HCT116 (cell line): ENCODE data around the gene SLC2A13. TPM values are rescaled to one million over a fixed set of nuclear protein-coding genes. Genes with fewer than 3 reads are reported as not detected.

Experiments
- ATAC-seq: fragments of 200-7000 bp; cut with Tn5 transposase; 2 replicates; pipeline ENCODE4 v1.9.1; 2020; ENCODE audit warnings: mild to moderate bottlenecking, moderate library complexity
- BruUV-seq: library from RNA; stranded (reverse); fragments of 400-500 nt; replicated peaks from 2 replicates; lab custom pipeline; 2021; lab: Mats Ljungman, UMichigan
- CTCF ChIA-PET: fragments of 300-600 bp; sonication (Branson Sonifier 250); formaldehyde crosslinking; loops from one replicate; lab custom pipeline; 2021; ENCODE audit warnings: antibody characterized with exemption; lab: Charles Lee
- POLR2A ChIA-PET: fragments of 300-600, 350-600 bp; sonication (Branson Sonifier 250); formaldehyde crosslinking; loops from one replicate; lab custom pipeline; 2021; ENCODE audit warnings: antibody characterized with exemption; lab: Charles Lee
- RAD21 ChIA-PET, 2 experiments: fragments of 300-600 bp; sonication (Branson Sonifier 250); formaldehyde crosslinking; loops; one replicate each; lab custom pipeline; 2023; ENCODE audit warnings: low total read pairs in 2 of 2; ENCODE audit not compliant: uncharacterized antibody in 2 of 2, unreplicated experiment in 2 of 2, low non-redundant PET in 1 of 2; lab: Charles Lee
- DNase-seq: peaks from one replicate; pipeline ENCODE4 v3.0.0-alpha.2; 2010; ENCODE audit warnings: low read depth, low spot score
- H2AFZ ChIP-seq: fragments of 200-600 bp; shearing (Covaris generic), sonication (generic); 2 replicates; pipeline ENCODE4 v1.6.1; 2017; ENCODE audit warnings: low read depth, mixed run types, mixed read lengths, antibody characterized with exemption, low read length; ENCODE audit not compliant: poor library complexity, severe bottlenecking
- H3K27ac ChIP-seq: 2 replicates; pipeline ENCODE4 v1.5.1; 2012; ENCODE audit warnings: low read depth, low read length
- H3K27me3 ChIP-seq: fragments of 200-600 bp; sonication (generic); 2 replicates; pipeline ENCODE4 v1.6.1; 2016; ENCODE audit warnings: mixed run types, low read length, mixed read lengths; ENCODE audit not compliant: insufficient read depth
- H3K36me3 ChIP-seq, 2 experiments: fragments of 200-500 bp in 1 of 2; fragments of 200-600 bp in 1 of 2; sonication (Bioruptor generic) in 1 of 2; sonication (generic) in 1 of 2; 2 replicates each; pipeline versions ENCODE4 v1.5.1 to v1.6.1; 2014 to 2016; ENCODE audit warnings: low read length in 2 of 2, inconsistent platforms in 1 of 2, mixed read lengths in 1 of 2, mixed run types in 1 of 2; ENCODE audit not compliant: insufficient read depth in 2 of 2, control insufficient read depth in 1 of 2
- H3K4me1 ChIP-seq, 2 experiments: fragments of 200-600 bp in 1 of 2; sonication (generic) in 1 of 2; 2 replicates each; pipeline versions ENCODE4 v1.5.1 to v1.6.1; 2012 to 2017; ENCODE audit warnings: low read length in 2 of 2, inconsistent platforms in 1 of 2, mild to moderate bottlenecking in 1 of 2, mixed read lengths in 1 of 2, mixed run types in 1 of 2, moderate library complexity in 1 of 2; ENCODE audit not compliant: insufficient read depth in 2 of 2, control insufficient read depth in 1 of 2
- H3K4me2 ChIP-seq: fragments of 200-600 bp; sonication (generic); 2 replicates; pipeline ENCODE4 v1.6.1; 2017; ENCODE audit warnings: mixed run types, low read length, mixed read lengths
- H3K4me3 ChIP-seq, 2 experiments: fragments of 200-600 bp in 1 of 2; sonication (generic) in 1 of 2; replicated peaks in 1 of 2; 2 replicates each; pipeline ENCODE4 v1.5.1; 2011 to 2016; ENCODE audit warnings: low read length in 2 of 2, control low read depth in 1 of 2, low read depth in 1 of 2, mild to moderate bottlenecking in 1 of 2, mixed read lengths in 1 of 2, mixed run types in 1 of 2
- H3K79me2 ChIP-seq: fragments of 200-600 bp; sonication (generic); 2 replicates; pipeline ENCODE4 v1.6.1; 2017; ENCODE audit warnings: mild to moderate bottlenecking, mixed run types, low read length, moderate library complexity, mixed read lengths; ENCODE audit not compliant: insufficient read depth
- H3K9ac ChIP-seq: fragments of 200-600 bp; sonication (generic); 2 replicates; pipeline ENCODE4 v1.6.1; 2016; ENCODE audit warnings: low read length, mixed read lengths
- H3K9me2 ChIP-seq: fragments of 200-600 bp; sonication (generic), shearing (Covaris generic); 2 replicates; pipeline ENCODE4 v1.6.1; 2017; ENCODE audit warnings: mixed run types, mild to moderate bottlenecking, moderate library complexity; ENCODE audit not compliant: insufficient read depth
- H3K9me3 ChIP-seq, 2 experiments: fragments of 200-500 bp in 1 of 2; fragments of 200-600 bp in 1 of 2; sonication (Bioruptor generic) in 1 of 2; sonication (generic) in 1 of 2; 2 replicates each; pipeline ENCODE4 v1.6.1; 2014 to 2017; ENCODE audit warnings: low read length in 2 of 2, mixed read lengths in 2 of 2, inconsistent platforms in 1 of 2, low read depth in 1 of 2, mild to moderate bottlenecking in 1 of 2, mixed run types in 1 of 2, moderate library complexity in 1 of 2; ENCODE audit not compliant: control insufficient read depth in 1 of 2, insufficient read depth in 1 of 2
- H4K20me1 ChIP-seq: fragments of 200-600 bp; sonication (generic), shearing (Covaris generic); 2 replicates; pipeline ENCODE4 v1.6.1; 2017; ENCODE audit warnings: mixed run types, mild to moderate bottlenecking, moderate library complexity; ENCODE audit not compliant: insufficient read depth
- ZNF274 ChIP-seq: fragments of 200-500 bp; sonication (Bioruptor generic); IDR thresholded peaks from 2 replicates; pipeline ENCODE4 v1.6.1; 2014; ENCODE audit warnings: mild to moderate bottlenecking, low read depth, low read length, inconsistent platforms
- intact Hi-C: fragments of 100-400 bp; cut with micrococcal nuclease; formaldehyde crosslinking; loops from 2 replicates; pipeline ENCODE4 v1.10.0; 2022
- total RNA-seq: library from RNA; stranded (reverse); gene quantifications from one replicate; pipeline ENCODE4 v1.2.1, GENCODE V29; 2021; ENCODE audit not compliant: unreplicated experiment
- TF ChIP-seq, protein P1 (sequence below): IDR thresholded peaks from 2 replicates; pipeline ENCODE4 v1.6.1; 2012

The SLC2A13 gene
- total RNA-seq, 1 experiment from 2014 or later, result 6.8 TPM

DNA sequence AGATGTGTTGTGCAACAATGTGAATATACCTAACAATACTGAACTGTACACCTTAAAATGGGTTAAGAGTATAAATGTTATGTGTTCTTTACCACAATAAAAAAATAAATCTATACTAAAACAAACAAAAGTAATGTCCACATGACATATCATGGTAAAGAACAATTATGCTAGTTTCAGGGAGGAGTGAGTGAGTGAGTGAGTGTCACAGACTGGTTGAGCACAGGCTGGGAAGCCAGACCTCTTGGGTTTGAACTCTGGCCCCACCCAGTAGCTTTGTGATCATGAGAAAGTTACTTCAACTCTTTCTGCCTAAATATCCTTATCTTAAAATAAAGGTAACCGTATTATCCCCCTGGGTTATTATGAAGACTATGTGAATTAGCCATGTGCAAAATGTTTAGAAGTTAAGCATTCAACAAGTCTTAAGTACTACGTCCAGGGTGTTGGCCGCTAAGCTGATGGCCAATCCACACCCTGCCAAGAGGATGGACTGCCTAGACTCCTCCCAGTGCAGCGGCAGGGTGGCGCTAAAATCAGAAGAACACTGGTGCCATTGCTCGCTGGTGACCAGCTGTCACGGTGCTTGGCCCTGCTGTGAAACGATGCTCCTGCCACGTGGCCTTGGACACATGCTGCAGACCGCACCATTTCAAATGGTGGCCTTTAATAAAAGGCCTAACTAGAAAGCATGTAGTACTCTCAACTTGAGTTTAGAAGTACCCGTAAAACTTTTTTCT is 7.3 kb downstream of the SLC2A13 start:
- Histone ChIP-seq H3K9me3 (no peaks in the 10 kb centered on the region), H3K36me3 (no peaks in the 10 kb centered on the region), H3K4me1 (no peaks in the 10 kb centered on the region), H3K4me2 (no peak overlapping the region), H3K27me3 (no peaks in the 10 kb centered on the region), H4K20me1 (no peaks in the 10 kb centered on the region), H3K9me2 (no peaks in the 10 kb centered on the region), H3K27ac (no peak overlapping the region), H3K79me2 (peaks cover 8% of the 10 kb centered on the region; the same call in 1 of the 2 replicates), H3K9ac (no peak overlapping the region), H2AFZ (no peak overlapping the region), H3K4me3 (no peak overlapping the region)
- TF ChIP-seq, protein P1, sequence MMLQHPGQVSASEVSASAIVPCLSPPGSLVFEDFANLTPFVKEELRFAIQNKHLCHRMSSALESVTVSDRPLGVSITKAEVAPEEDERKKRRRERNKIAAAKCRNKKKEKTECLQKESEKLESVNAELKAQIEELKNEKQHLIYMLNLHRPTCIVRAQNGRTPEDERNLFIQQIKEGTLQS, result no peak
- intact Hi-C loops, result no loop called here
- ATAC-seq, result no peak
- ChIA-PET POLR2A (no interaction called here), CTCF (no interaction called here), RAD21 (no interaction called here)
- BruUV-seq, result no TSS peak
- no peak for DNase-seq

DNA sequence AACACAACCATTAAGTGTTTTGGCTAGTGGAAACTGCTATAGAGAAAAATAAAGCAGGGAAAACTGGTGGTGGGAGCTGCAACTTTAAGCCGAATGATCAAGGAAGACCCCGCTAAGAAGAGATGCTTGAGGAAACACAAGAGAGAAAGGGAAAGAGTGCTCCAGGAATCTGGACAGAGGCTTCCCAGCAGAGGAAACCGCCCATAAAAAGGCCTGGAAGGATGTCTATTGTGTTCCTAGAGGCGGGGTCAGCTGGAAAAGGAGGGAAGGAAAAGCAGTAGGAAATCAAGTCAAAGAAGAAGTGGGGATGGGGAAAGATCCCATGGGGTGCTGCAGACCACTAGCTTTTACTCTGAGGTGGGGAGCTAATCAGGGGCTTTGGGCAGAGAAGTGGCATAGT is 12.4 kb downstream of the SLC2A13 start:
- no peak overlapping the region for H3K27ac ChIP-seq
- no peak for TF ChIP-seq ZNF274
- no peaks in the 10 kb centered on the region for H3K36me3 ChIP-seq
- BruUV-seq, result no TSS peak
- no peaks in the 10 kb centered on the region for H3K4me1 ChIP-seq
- H3K9me2 ChIP-seq, result no peaks in the 10 kb centered on the region
- no peak for DNase-seq
- no peak overlapping the region for H3K4me3 ChIP-seq
- H4K20me1 ChIP-seq, result no peaks in the 10 kb centered on the region; the same call in 1 of the 2 replicates
- ATAC-seq, result no peak
- no peaks in the 10 kb centered on the region for H3K79me2 ChIP-seq
- H2AFZ ChIP-seq, result no peak overlapping the region
- H3K4me2 ChIP-seq, result no peak overlapping the region
- intact Hi-C loops, result no loop called here
- POLR2A ChIA-PET, result no interaction called here
- CTCF ChIA-PET, result no interaction called here
- H3K9ac ChIP-seq, result no peak overlapping the region
- RAD21 ChIA-PET, result no interaction called here
- no peaks in the 10 kb centered on the region for H3K27me3 ChIP-seq
- no peaks in the 10 kb centered on the region for H3K9me3 ChIP-seq
